Thoracic aorta (tissue), 2 donors: ENCODE results near the gene FOSL2. TPM values are rescaled to one million over a fixed set of nuclear protein-coding genes. Genes with fewer than 3 reads are reported as not detected.

Experiments used
- ATAC-seq: fragments of 150-250 bp; one replicate; pipeline ENCODE4 v1.8.0; 2017; ENCODE audit warnings: low read depth; ENCODE audit not compliant: insufficient number of reproducible peaks, low FRiP score
- DNase-seq: peaks from one replicate; pipeline ENCODE4 v3.0.0-alpha.2; 2020; ENCODE audit warnings: low spot score
- H3K27ac ChIP-seq, 2 donors: fragments of 200-600 bp; sonication (generic); 1 replicate in 1 of 2; 2 replicates in 1 of 2; pipeline ENCODE4 v1.5.1; 2016; ENCODE audit warnings: mild to moderate bottlenecking in 2 of 2, moderate library complexity in 2 of 2
- H3K27me3 ChIP-seq: fragments of 200-600 bp; sonication (generic); replicated peaks from 2 replicates; pipeline ENCODE4 v1.6.0; 2016; ENCODE audit warnings: mild to moderate bottlenecking; ENCODE audit not compliant: insufficient read depth
- H3K36me3 ChIP-seq: fragments of 200-600 bp; sonication (generic); one replicate; pipeline ENCODE4 v1.5.1; 2016
- H3K4me1 ChIP-seq, 2 donors: fragments of 200-600 bp; sonication (generic); 1 replicate in 1 of 2; 2 replicates in 1 of 2; pipeline versions ENCODE4 v1.5.1 to v1.6.0; 2016; ENCODE audit warnings: low read depth in 2 of 2, mild to moderate bottlenecking in 1 of 2; ENCODE audit not compliant: control insufficient read depth in 1 of 2
- H3K4me3 ChIP-seq: fragments of 200-600 bp; sonication (generic); 2 replicates; pipeline ENCODE4 v1.5.1; 2016; ENCODE audit warnings: mild to moderate bottlenecking
- H3K9me3 ChIP-seq: fragments of 200-600 bp; sonication (generic); 2 replicates; pipeline ENCODE4 v1.5.1; 2016
- CTCF ChIP-seq: fragments of 200-600 bp; sonication (generic); IDR thresholded peaks from one replicate; pipeline ENCODE4 v1.5.1; 2019; ENCODE audit warnings: antibody characterized with exemption
- total RNA-seq, 2 donors: library from RNA; depleted of rRNA; stranded (reverse); fragments of >200 nt; gene quantifications; one replicate each; pipeline versions ENCODE4 v1.1.0 to v1.2.3, GENCODE V29; 2016

FOSL2 gene
- total RNA-seq, 2 donors from 2014 or later, result 188 to 311 TPM

- Histone ChIP-seq H3K27ac (peak overlapping the region; percentile 70 to 99), H3K36me3 (peaks cover 7% of the 10 kb centered on the region), H3K4me3 (peak overlapping the region; percentile 97), H3K4me1 (peaks cover 41 to 46% of the 10 kb centered on the region in 2 donors), H3K27me3 (no peaks in the 10 kb centered on the region), H3K9me3 (no peaks in the 10 kb centered on the region)
- no peak for TF ChIP-seq CTCF
- DNase-seq (no peak), ATAC-seq (no peak)
These were observed 4.4 kb downstream of the FOSL2 start for GRCh38 chr2:28397043-28397381.

GRCh38 chr2:28398101-28398834, 5.6 kb downstream of the FOSL2 start:
- H3K4me3 ChIP-seq, result peak overlapping the region; percentile 97
- ATAC-seq (no peak), DNase-seq (no peak)
- H3K27ac ChIP-seq, result peak overlapping the region; percentile 70 to 99
- no peaks in the 10 kb centered on the region for H3K9me3 ChIP-seq
- H3K27me3 ChIP-seq, result no peaks in the 10 kb centered on the region
- H3K36me3 ChIP-seq, result peaks cover 7% of the 10 kb centered on the region
- TF ChIP-seq CTCF, result no peak
- H3K4me1 ChIP-seq, result peaks cover 53 to 59% of the 10 kb centered on the region in 2 donors

- no peak for DNase-seq
- Histone ChIP-seq H3K4me1 (peaks cover 56 to 69% of the 10 kb centered on the region in 2 donors), H3K27me3 (no peaks in the 10 kb centered on the region), H3K9me3 (no peaks in the 10 kb centered on the region), H3K27ac (peak overlapping the region; percentile 70 to 99), H3K4me3 (peak overlapping the region; percentile 97), H3K36me3 (peaks cover 15% of the 10 kb centered on the region)
- no peak for TF ChIP-seq CTCF
- ATAC-seq, result no peak
These were observed 6.6 kb downstream of the FOSL2 start for GRCh38 chr2:28399289-28399688.

- Histone ChIP-seq H3K9me3 (no peaks in the 10 kb centered on the region), H3K36me3 (peaks cover 22% of the 10 kb centered on the region), H3K4me1 (peaks cover 62 to 75% of the 10 kb centered on the region in 2 donors), H3K27me3 (no peaks in the 10 kb centered on the region), H3K27ac (peak overlapping the region; percentile 70 to 99), H3K4me3 (peak overlapping the region; percentile 97)
- DNase-seq (no peak), ATAC-seq (no peak)
- no peak for TF ChIP-seq CTCF
These were observed 7.3 kb downstream of the FOSL2 start for GRCh38 chr2:28399956-28400355.

GRCh38 chr2:28400419-28400818, 7.8 kb downstream of the FOSL2 start:
- H3K4me1 ChIP-seq, result peaks cover 66 to 79% of the 10 kb centered on the region in 2 donors
- H3K36me3 ChIP-seq, result peaks cover 26% of the 10 kb centered on the region
- no peaks in the 10 kb centered on the region for H3K9me3 ChIP-seq
- ATAC-seq (no peak), DNase-seq (no peak)
- no peaks in the 10 kb centered on the region for H3K27me3 ChIP-seq
- peak overlapping the region; percentile 70 to 99 for H3K27ac ChIP-seq
- H3K4me3 ChIP-seq, result peak overlapping the region; percentile 97
- no peak for TF ChIP-seq CTCF
